Neural cell (in vitro differentiated cells): ENCODE results near the gene CAST. TPM values are rescaled to one million over a fixed set of nuclear protein-coding genes. Genes with fewer than 3 reads are reported as not detected.

Experiments
- H2AFZ ChIP-seq: fragments of 200-600, 300-800 bp; sonication (generic), shearing (Covaris generic); 2 replicates; pipeline ENCODE4 v1.6.0; 2014; ENCODE audit warnings: low read depth, mild to moderate bottlenecking, antibody characterized with exemption, low read length, moderate library complexity
- H3F3A ChIP-seq: fragments of 200-600 bp; shearing (Covaris generic); 2 replicates; pipeline ENCODE4 v1.6.1; 2016; ENCODE audit warnings: mild to moderate bottlenecking, moderate library complexity, mixed read lengths, antibody characterized with exemption, low read length; ENCODE audit not compliant: insufficient read depth, poor library complexity, severe bottlenecking
- H3K27ac ChIP-seq: fragments of 200-600, 300-800 bp; sonication (generic), shearing (Covaris generic); 2 replicates; pipeline ENCODE4 v1.5.1; 2014; ENCODE audit warnings: mild to moderate bottlenecking, low read length, moderate library complexity
- H3K27me3 ChIP-seq: fragments of 300-800, 200-600 bp; sonication (generic), shearing (Covaris generic); 2 replicates; pipeline ENCODE4 v1.6.0; 2014; ENCODE audit warnings: mild to moderate bottlenecking, low read depth, low read length, moderate library complexity; ENCODE audit not compliant: insufficient read depth
- H3K36me3 ChIP-seq: fragments of 300-800, 200-600 bp; sonication (generic), shearing (Covaris generic); 2 replicates; pipeline ENCODE4 v1.5.1; 2014; ENCODE audit warnings: mild to moderate bottlenecking, antibody characterized with exemption, low read length, moderate library complexity; ENCODE audit not compliant: insufficient read depth
- H3K4me2 ChIP-seq: fragments of 300-800, 200-600 bp; sonication (generic), shearing (Covaris generic); 2 replicates; pipeline ENCODE4 v1.6.0; 2014; ENCODE audit warnings: mild to moderate bottlenecking, low read length
- H3K4me3 ChIP-seq: fragments of 300-800, 200-600 bp; sonication (generic), shearing (Covaris generic); 2 replicates; pipeline ENCODE4 v1.5.1; 2014; ENCODE audit warnings: mild to moderate bottlenecking, low read length, moderate library complexity
- H3K79me2 ChIP-seq: fragments of 200-600 bp; shearing (Covaris generic); replicated peaks from 2 replicates; pipeline ENCODE4 v1.6.0; 2014; ENCODE audit warnings: mild to moderate bottlenecking, low read length, moderate library complexity; ENCODE audit not compliant: insufficient read depth
- H3K9ac ChIP-seq: fragments of 300-800, 200-600 bp; sonication (generic), shearing (Covaris generic); 2 replicates; pipeline ENCODE4 v1.6.1; 2016; ENCODE audit warnings: mild to moderate bottlenecking, low read length, mixed read lengths
- H3K9me2 ChIP-seq: fragments of 200-600 bp; shearing (Covaris generic); 2 replicates; pipeline ENCODE4 v1.6.1; 2016; ENCODE audit warnings: mild to moderate bottlenecking, low read length, mixed read lengths; ENCODE audit not compliant: insufficient read depth
- H3K9me3 ChIP-seq: fragments of 200-600, 300-800 bp; sonication (generic), shearing (Covaris generic); 2 replicates; pipeline ENCODE4 v1.6.1; 2016; ENCODE audit warnings: mild to moderate bottlenecking, mixed run types, low read length, moderate library complexity, mixed read lengths
- H4K20me1 ChIP-seq: fragments of 200-600 bp; shearing (Covaris generic); 2 replicates; pipeline ENCODE4 v1.6.1; 2016; ENCODE audit warnings: mild to moderate bottlenecking, mixed run types; ENCODE audit not compliant: insufficient read depth
- EP300 ChIP-seq: fragments of 450-650 bp; conservative IDR thresholded peaks from 2 replicates; pipeline ENCODE4 v1.6.1; 2014; ENCODE audit warnings: antibody characterized with exemption, mild to moderate bottlenecking, moderate library complexity; ENCODE audit not compliant: poor library complexity, severe bottlenecking
- EZH2 ChIP-seq: fragments of 200-600, 300-800 bp; shearing (Covaris generic), sonication (generic); IDR thresholded peaks from 2 replicates; pipeline ENCODE4 v1.6.1; 2014; ENCODE audit warnings: antibody characterized with exemption, low read length, borderline replicate concordance, mild to moderate bottlenecking; ENCODE audit not compliant: insufficient read depth, poor library complexity, severe bottlenecking
- MXI1 ChIP-seq: fragments of 450-650 bp; conservative IDR thresholded peaks from 2 replicates; pipeline ENCODE4 v1.6.1; 2014; ENCODE audit warnings: antibody characterized with exemption, mild to moderate bottlenecking; ENCODE audit not compliant: poor library complexity, severe bottlenecking
- POLR2AphosphoS5 ChIP-seq: IDR thresholded peaks from 2 replicates; pipeline ENCODE4 v1.6.1; 2012
- RAD21 ChIP-seq: fragments of 450-650 bp; conservative IDR thresholded peaks from 2 replicates; pipeline ENCODE4 v1.6.1; 2014; ENCODE audit warnings: antibody characterized with exemption, mild to moderate bottlenecking, moderate library complexity
- REST ChIP-seq: IDR thresholded peaks from 2 replicates; pipeline ENCODE4 v1.6.1; 2012; ENCODE audit warnings: borderline replicate concordance
- SMC3 ChIP-seq: fragments of 450-650 bp; conservative IDR thresholded peaks from 2 replicates; pipeline ENCODE4 v1.6.1; 2014; ENCODE audit warnings: antibody characterized with exemption, mild to moderate bottlenecking, moderate library complexity; ENCODE audit not compliant: poor library complexity
- TAF1 ChIP-seq: IDR thresholded peaks from 2 replicates; pipeline ENCODE4 v1.6.1; 2012; ENCODE audit warnings: low read depth
- polyA plus RNA-seq: library from polyadenylated mRNA; depleted of rRNA; stranded (reverse); fragments of >200 nt; gene quantifications from 2 replicates; pipeline ENCODE4 v1.2.3, GENCODE V29; 2014
- TF ChIP-seq, protein P1 (sequence below): fragments of 450-650 bp; IDR thresholded peaks from 2 replicates; pipeline ENCODE4 v1.5.1; 2014; ENCODE audit warnings: antibody characterized with exemption, mild to moderate bottlenecking, moderate library complexity; ENCODE audit not compliant: poor library complexity, severe bottlenecking

Gene CAST
- polyA plus RNA-seq, 1 donor from 2014 or later: 8.4 TPM

- no peak for TF ChIP-seq POLR2AphosphoS5
- TF ChIP-seq EP300: no peak
- TF ChIP-seq, protein P1, sequence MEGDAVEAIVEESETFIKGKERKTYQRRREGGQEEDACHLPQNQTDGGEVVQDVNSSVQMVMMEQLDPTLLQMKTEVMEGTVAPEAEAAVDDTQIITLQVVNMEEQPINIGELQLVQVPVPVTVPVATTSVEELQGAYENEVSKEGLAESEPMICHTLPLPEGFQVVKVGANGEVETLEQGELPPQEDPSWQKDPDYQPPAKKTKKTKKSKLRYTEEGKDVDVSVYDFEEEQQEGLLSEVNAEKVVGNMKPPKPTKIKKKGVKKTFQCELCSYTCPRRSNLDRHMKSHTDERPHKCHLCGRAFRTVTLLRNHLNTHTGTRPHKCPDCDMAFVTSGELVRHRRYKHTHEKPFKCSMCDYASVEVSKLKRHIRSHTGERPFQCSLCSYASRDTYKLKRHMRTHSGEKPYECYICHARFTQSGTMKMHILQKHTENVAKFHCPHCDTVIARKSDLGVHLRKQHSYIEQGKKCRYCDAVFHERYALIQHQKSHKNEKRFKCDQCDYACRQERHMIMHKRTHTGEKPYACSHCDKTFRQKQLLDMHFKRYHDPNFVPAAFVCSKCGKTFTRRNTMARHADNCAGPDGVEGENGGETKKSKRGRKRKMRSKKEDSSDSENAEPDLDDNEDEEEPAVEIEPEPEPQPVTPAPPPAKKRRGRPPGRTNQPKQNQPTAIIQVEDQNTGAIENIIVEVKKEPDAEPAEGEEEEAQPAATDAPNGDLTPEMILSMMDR: no peak
- H3K79me2 ChIP-seq: no peaks in the 10 kb centered on the region
- no peak overlapping the region for H2AFZ ChIP-seq
- H4K20me1 ChIP-seq: no peaks in the 10 kb centered on the region
- H3K4me3 ChIP-seq: no peak overlapping the region
- no peaks in the 10 kb centered on the region for H3K9me2 ChIP-seq
- H3K27ac ChIP-seq: no peak overlapping the region
- no peaks in the 10 kb centered on the region for H3K9me3 ChIP-seq
- H3K4me2 ChIP-seq: no peak overlapping the region
- no peaks in the 10 kb centered on the region for H3K36me3 ChIP-seq
- H3F3A ChIP-seq: no peaks in the 10 kb centered on the region
- H3K9ac ChIP-seq: no peak overlapping the region
- no peaks in the 10 kb centered on the region for H3K27me3 ChIP-seq
These were observed 55.7 kb downstream of the CAST start for GRCh38 chr5:96717874-96718273.

DNA sequence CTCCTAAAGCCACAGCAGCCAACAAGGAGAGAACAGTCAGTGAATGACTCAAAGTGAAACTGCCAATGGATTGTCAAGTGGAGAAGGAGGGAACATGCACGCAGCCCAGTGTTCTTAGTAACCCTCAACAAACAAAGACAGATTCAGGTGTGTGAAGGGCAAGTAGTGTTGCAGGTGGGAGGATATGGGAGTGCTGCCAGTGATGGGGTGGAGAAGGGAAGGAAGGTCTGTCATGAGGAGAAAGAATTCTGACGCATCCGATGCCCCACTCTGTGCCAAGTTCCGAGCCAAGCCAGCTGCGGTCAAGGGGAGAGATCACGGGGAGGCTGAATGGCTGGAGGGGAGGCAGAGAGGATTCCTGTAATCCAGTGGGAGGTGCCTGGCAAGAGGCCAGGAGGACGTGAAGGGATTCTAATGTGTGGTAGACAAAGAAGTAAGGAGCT lies 56.5 kb downstream of the CAST start:
- Histone ChIP-seq H3K27ac (no peak overlapping the region), H2AFZ (no peak overlapping the region), H4K20me1 (no peaks in the 10 kb centered on the region), H3K9me2 (no peaks in the 10 kb centered on the region), H3K36me3 (no peaks in the 10 kb centered on the region), H3K9me3 (no peaks in the 10 kb centered on the region), H3K4me2 (no peak overlapping the region), H3K79me2 (no peaks in the 10 kb centered on the region), H3F3A (no peaks in the 10 kb centered on the region), H3K27me3 (no peaks in the 10 kb centered on the region), H3K4me3 (no peak overlapping the region), H3K9ac (no peak overlapping the region)
- no peak for TF ChIP-seq SMC3
- no peak for TF ChIP-seq TAF1
- TF ChIP-seq POLR2AphosphoS5: no peak
- no peak for TF ChIP-seq MXI1
- no peak for TF ChIP-seq RAD21
- TF ChIP-seq, protein P1: no peak
- no peak for TF ChIP-seq EP300
- TF ChIP-seq EZH2: no peak
- no peak for TF ChIP-seq REST
